Measurements from ENCODE around the gene YBEY.
"Not testable (repeated sequence)": the region's sequence is repeated elsewhere in the genome, so short reads cannot be mapped to it uniquely, and the experiment has no call there.

The YBEY gene

DNA sequence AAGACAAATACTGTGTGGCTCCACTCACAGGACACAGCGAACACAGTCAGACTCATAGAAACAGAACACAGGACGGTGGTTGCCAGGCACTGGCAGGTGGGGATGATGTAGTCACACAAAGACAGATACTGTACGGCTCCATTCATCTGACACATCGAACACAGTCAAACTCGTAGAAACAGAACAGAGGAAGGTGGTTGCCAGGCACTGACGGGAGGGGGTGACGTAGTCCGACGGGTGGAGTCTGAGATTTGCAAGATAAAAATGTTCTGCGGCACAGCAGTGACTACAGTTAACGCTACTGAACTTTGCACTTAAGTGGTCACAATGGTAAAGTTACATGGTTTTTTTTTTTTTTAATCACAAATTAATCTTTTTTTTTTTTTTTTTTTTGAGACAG lies 18.8 kb downstream of the YBEY start:
- H3K4me3 ChIP-seq (ENCODE audit: low read depth, low read length): no peak overlapping the region
- no peaks in the 10 kb centered on the region for H3K9me3 ChIP-seq (ENCODE audit: control insufficient read depth, insufficient read depth, low read depth, low read length)
- peaks cover 57 to 79% of the 10 kb centered on the region in 2 experiments for H3K36me3 ChIP-seq (ENCODE audit: control insufficient read depth in 2 of 2, insufficient read depth in 1 of 2, low read length in 2 of 2)
- no peak overlapping the region for H3K27ac ChIP-seq (ENCODE audit: extremely low read depth, low read depth, low read length)
- H3K4me1 ChIP-seq (ENCODE audit: control insufficient read depth, insufficient read depth, low read length): no peaks in the 10 kb centered on the region
- POLR2A ChIA-PET: interaction anchor here (0.6 kb wide), 1 partner anchor 42 kb away, joined by 4 read pairs; no protein-coding TSS in a partner anchor
- CTCF ChIA-PET: no interaction called here
- TF ChIP-seq ZNF302 (tag by site-specific recombination; IDR thresholded peaks at IDR 0.05; ENCODE audit: low read depth) (no peak), ZNF529 (tag by site-specific recombination; IDR thresholded peaks at IDR 0.05; ENCODE audit: insufficient replicate concordance) (no peak), ZNF48 (tag by site-specific recombination; IDR thresholded peaks at IDR 0.05) (no peak), ZSCAN30 (tag by site-specific recombination; IDR thresholded peaks at IDR 0.05) (no peak), ZFP37 (tag by site-specific recombination; IDR thresholded peaks at IDR 0.05) (no peak), ZNF16 (tag by site-specific recombination; IDR thresholded peaks at IDR 0.05; ENCODE audit: low read depth) (no peak)

GRCh38 chr21:46307625-46308024 lies 21.5 kb downstream of the YBEY start:
- ChIA-PET CTCF (no interaction called here), POLR2A (no interaction called here)
- Histone ChIP-seq H3K4me1 (ENCODE audit: control insufficient read depth, insufficient read depth, low read length) (no peaks in the 10 kb centered on the region), H3K27ac (ENCODE audit: extremely low read depth, low read depth, low read length) (no peak overlapping the region), H3K4me3 (ENCODE audit: low read depth, low read length) (no peak overlapping the region), H3K36me3 (ENCODE audit: control insufficient read depth in 2 of 2, insufficient read depth in 1 of 2, low read length in 2 of 2) (peaks cover 46 to 84% of the 10 kb centered on the region in 2 experiments), H3K9me3 (ENCODE audit: control insufficient read depth, insufficient read depth, low read depth, low read length) (no peaks in the 10 kb centered on the region)
- TF ChIP-seq ZNF629 (tag by site-specific recombination; IDR thresholded peaks at IDR 0.05) (no peak), BCL11A (tag by site-specific recombination; IDR thresholded peaks at IDR 0.05; ENCODE audit: low read depth) (no peak), ZNF16 (tag by site-specific recombination; IDR thresholded peaks at IDR 0.05; ENCODE audit: low read depth) (no peak), ZNF433 (tag by site-specific recombination; IDR thresholded peaks at IDR 0.05; ENCODE audit: low read depth) (no peak), ZNF561 (tag by site-specific recombination; IDR thresholded peaks at IDR 0.05; ENCODE audit: borderline replicate concordance) (no peak), ZNF274 (IDR thresholded peaks at IDR 0.05; ENCODE audit: low read length) (no peak), ZNF274 (tag by site-specific recombination; IDR thresholded peaks at IDR 0.05; ENCODE audit: borderline replicate concordance) (no peak)
- TF ChIP-seq, protein P1, sequence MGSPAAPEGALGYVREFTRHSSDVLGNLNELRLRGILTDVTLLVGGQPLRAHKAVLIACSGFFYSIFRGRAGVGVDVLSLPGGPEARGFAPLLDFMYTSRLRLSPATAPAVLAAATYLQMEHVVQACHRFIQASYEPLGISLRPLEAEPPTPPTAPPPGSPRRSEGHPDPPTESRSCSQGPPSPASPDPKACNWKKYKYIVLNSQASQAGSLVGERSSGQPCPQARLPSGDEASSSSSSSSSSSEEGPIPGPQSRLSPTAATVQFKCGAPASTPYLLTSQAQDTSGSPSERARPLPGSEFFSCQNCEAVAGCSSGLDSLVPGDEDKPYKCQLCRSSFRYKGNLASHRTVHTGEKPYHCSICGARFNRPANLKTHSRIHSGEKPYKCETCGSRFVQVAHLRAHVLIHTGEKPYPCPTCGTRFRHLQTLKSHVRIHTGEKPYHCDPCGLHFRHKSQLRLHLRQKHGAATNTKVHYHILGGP (tag by site-specific recombination; IDR thresholded peaks at IDR 0.05): no peak

GRCh38 chr21:46308431-46308830 lies 22.3 kb downstream of the YBEY start:
- TF ChIP-seq CTCF (tag by site-specific recombination; IDR thresholded peaks at IDR 0.05): no peak
- Histone ChIP-seq H3K4me1 (ENCODE audit: control insufficient read depth, insufficient read depth, low read length) (no peaks in the 10 kb centered on the region), H3K27ac (ENCODE audit: extremely low read depth, low read depth, low read length) (no peak overlapping the region), H3K4me3 (ENCODE audit: low read depth, low read length) (no peak overlapping the region), H3K36me3 (ENCODE audit: control insufficient read depth in 2 of 2, insufficient read depth in 1 of 2, low read length in 2 of 2) (peaks cover 54 to 83% of the 10 kb centered on the region in 2 experiments), H3K9me3 (ENCODE audit: control insufficient read depth, insufficient read depth, low read depth, low read length) (no peaks in the 10 kb centered on the region)
- POLR2A ChIA-PET: no interaction called here
- CTCF ChIA-PET: no interaction called here

DNA sequence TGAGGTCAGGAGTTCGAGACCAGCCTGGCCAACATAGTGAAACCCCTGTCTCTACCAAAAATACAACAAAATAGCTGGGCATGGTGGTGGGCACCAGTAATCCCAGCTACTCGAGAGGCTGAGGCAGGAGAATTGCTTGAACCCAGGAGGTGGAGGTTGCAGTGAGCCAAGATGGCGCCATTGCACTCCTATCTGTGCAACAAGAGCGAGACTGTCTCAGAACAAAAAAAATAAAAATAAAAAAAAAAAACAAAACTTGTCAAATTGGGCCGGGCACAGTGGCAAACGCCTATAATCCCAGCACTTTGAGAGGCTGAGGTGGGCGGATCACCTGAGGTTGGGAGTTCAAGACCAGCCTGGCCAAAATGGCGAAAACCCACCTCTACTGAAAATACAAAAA lies 24.1 kb downstream of the YBEY start:
- H3K4me1 ChIP-seq (ENCODE audit: control insufficient read depth, insufficient read depth, low read length); H3K4me3 ChIP-seq (ENCODE audit: low read depth, low read length); H3K9me3 ChIP-seq (ENCODE audit: control insufficient read depth, insufficient read depth, low read depth, low read length); H3K27ac ChIP-seq (ENCODE audit: extremely low read depth, low read depth, low read length): not testable (repeated sequence)
- H3K36me3 ChIP-seq (ENCODE audit: control insufficient read depth in 2 of 2, insufficient read depth in 1 of 2, low read length in 2 of 2): peaks cover 62 to 79% of the 10 kb centered on the region in 2 experiments
- peak; percentile 58 for TF ChIP-seq ZFP3 (tag by site-specific recombination; IDR thresholded peaks at IDR 0.05; ENCODE audit: low read depth)
- TF ChIP-seq, protein P2, sequence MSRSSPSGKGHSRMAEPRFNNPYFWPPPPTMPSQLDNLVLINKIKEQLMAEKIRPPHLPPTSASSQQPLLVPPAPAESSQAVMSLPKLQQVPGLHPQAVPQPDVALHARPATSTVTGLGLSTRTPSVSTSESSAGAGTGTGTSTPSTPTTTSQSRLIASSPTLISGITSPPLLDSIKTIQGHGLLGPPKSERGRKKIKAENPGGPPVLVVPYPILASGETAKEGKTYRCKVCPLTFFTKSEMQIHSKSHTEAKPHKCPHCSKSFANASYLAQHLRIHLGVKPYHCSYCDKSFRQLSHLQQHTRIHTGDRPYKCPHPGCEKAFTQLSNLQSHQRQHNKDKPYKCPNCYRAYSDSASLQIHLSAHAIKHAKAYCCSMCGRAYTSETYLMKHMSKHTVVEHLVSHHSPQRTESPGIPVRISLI (tag by site-specific recombination; IDR thresholded peaks at IDR 0.05): peak; percentile 69; the same call in 1 of the 2 replicates
- POLR2A ChIA-PET: interaction anchor here (0.9 kb wide), 1 partner anchor 13 kb away, joined by 4 read pairs; the partner anchor contains the start of gene C21orf58
- CTCF ChIA-PET: interaction anchor here (1.7 kb wide), 1 partner anchor 15 kb away, joined by 4 read pairs; a partner anchor contains a TSS
